HTR-8/SVneo (cell line): Measurements from ENCODE around the gene GREB1.
A peak's percentile ranks its signal among the peaks of the same experiment; 100 is the strongest.
"Not testable (repeated sequence)": the region's sequence is repeated elsewhere in the genome, so short reads cannot be mapped to it uniquely, and the experiment has no call there.

Experiments
- DNase-seq: peaks from one replicate; pipeline ENCODE4 v3.0.0; 2011; ENCODE audit warnings: low spot score, mixed read lengths; ENCODE audit not compliant: insufficient read length
- FAIRE-seq: peaks from 2 replicates; lab custom pipeline; 2011; peaks lifted over from hg19 to GRCh38; lab: Jason Lieb, UNC

Gene GREB1

GRCh38 chr2:11656252-11656651, 122.4 kb downstream of the GREB1 start:
- no peak for FAIRE-seq
- no peak for DNase-seq

- FAIRE-seq (no peak), DNase-seq (no peak)
These were observed 122.8 kb downstream of the GREB1 start for GRCh38 chr2:11656671-11657101.

DNA sequence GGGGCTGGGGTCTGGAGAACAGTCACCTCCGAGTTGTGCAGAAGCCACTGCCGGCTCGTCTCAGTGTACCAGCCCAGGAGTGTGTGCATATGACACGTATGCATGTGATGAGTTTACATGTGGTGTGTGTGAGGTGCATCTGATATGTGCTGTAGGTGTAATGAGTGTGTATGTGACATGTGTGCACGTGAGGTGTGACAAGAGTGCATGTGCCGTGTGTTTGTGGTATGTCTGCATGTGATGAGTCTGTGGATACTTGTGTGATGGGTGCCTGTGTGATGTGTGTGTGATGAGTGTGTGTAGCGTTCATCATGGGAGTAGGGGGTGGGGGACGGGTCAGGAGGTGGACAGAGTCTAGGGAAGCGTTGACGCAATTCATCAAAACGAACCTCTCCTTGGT, 123.3 kb downstream of the GREB1 start:
- peak; percentile 85 for FAIRE-seq

GRCh38 chr2:11657646-11658045, 123.8 kb downstream of the GREB1 start:
- FAIRE-seq = no peak
- DNase-seq = no peak

More for the DNA sequence above, 123.3 kb downstream of the GREB1 start:
- no peak for DNase-seq

- no peak for FAIRE-seq
These were observed 124.6 kb downstream of the GREB1 start for GRCh38 chr2:11658208-11659114.

DNA sequence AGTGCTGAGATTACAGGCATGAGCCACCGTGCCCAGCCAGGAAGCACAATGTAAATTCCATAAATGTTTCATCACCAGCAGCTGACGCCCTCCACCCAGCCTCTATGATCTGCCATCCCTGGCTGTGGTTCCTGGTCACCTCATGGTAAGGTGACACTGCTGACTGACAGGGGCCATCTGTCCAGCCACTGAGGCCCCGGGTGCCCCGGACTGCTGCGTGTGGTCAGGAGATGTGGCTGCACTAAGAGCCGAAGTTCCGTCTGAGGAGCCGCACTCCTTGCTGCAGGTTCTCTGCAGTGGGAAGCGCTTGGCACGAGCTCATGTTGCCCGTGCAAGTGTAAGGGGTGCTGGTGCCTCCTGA, 125.2 kb downstream of the GREB1 start:
- DNase-seq (no peak), FAIRE-seq (no peak)

More at GRCh38 chr2:11658208-11659114, 124.6 kb downstream of the GREB1 start:
- no peak for DNase-seq

DNA sequence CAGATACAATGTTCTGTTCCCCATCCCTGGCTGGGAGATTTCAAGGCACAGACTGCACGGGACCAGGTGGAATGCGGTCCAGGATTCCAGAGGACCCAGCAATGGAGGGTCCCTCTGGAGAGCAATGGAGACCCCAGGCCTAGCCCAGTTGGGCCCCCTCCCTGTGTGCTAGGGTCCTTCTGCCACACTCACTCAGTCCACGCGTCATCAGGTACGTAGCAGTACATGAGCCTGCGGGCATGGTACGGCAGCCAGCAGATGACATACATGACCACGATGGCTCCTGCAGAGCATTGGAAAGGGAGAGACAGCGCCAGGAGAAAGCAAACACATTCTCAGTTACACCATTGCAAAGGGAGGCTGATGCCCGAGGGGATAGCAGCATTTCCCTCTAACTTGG, 126.0 kb downstream of the GREB1 start:
- no peak for FAIRE-seq

GRCh38 chr2:11660396-11660795, 126.6 kb downstream of the GREB1 start:
- not testable (repeated sequence) for FAIRE-seq, DNase-seq

More for the DNA sequence above, 126.0 kb downstream of the GREB1 start:
- DNase-seq = no peak

- FAIRE-seq (no peak), DNase-seq (no peak)
These were observed 128.1 kb downstream of the GREB1 start for GRCh38 chr2:11661891-11662435.

- no peak for FAIRE-seq
- DNase-seq = no peak
These were observed 129.0 kb downstream of the GREB1 start for GRCh38 chr2:11662882-11663281.

- peak; percentile 39 for DNase-seq
- no peak for FAIRE-seq
These were observed 129.6 kb downstream of the GREB1 start for GRCh38 chr2:11663427-11663826.

- no peak for FAIRE-seq
- no peak for DNase-seq
These were observed 131.2 kb downstream of the GREB1 start for GRCh38 chr2:11665028-11665427.

DNA sequence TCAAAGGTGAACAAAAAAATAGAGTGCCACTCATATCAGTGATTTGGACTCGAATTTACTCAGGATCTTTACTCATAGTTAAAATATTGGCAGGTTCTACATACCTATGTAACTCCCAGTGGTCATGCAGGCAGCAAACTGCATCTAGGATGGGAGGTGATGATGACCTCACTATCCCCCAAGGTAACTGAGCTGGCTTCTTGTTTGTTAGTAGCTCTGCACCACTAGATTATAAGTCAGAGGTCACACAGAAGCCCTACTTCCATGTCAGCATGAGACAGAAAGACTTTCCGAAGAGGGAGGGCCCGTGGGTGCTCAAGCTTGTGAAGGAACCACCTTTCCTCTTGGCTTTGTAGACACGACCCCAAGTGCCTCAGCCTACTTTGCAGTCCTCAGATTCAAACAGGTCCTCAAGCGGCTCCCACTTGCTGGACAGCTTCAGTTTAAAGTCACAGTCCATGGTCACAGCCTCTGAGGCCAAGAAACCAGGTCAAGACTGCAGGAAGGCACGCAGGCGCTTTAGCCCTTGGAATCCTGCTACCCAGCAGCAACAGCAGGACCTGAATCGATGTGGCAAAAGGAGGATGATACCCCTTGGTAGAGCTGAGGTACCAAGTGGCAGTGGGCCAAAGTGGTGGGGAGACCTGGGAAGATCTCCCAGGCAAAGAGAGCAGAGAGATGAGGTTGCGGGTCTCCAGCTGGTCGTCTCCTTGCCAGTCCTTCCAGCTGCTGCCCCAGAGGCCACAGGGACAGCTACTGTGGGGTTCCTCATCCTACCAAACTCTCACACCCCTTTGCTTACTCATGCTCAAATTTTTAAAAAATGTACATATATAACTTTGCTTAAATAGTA, 131.9 kb downstream of the GREB1 start:
- no peak for DNase-seq
- FAIRE-seq = no peak

DNA sequence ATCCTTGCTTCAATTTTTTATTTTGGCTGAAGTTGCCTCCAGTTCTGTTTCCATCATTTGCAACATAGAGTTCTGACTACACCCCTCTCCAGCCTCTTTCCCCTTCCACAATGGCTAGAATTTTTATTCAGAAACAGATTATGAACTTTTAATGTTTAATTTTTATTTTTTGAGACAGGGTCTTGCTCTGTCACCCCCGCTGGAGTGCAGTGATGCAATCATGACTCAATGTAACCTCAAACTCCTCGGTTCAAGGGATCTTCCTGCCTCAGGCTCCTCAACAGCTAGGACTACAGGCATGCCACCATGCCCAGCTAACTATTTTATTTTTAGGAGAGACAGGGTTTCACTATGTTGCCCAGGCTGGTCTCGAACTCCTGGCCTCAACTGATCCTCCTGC, 133.3 kb downstream of the GREB1 start:
- DNase-seq = no peak
- no peak for FAIRE-seq

DNA sequence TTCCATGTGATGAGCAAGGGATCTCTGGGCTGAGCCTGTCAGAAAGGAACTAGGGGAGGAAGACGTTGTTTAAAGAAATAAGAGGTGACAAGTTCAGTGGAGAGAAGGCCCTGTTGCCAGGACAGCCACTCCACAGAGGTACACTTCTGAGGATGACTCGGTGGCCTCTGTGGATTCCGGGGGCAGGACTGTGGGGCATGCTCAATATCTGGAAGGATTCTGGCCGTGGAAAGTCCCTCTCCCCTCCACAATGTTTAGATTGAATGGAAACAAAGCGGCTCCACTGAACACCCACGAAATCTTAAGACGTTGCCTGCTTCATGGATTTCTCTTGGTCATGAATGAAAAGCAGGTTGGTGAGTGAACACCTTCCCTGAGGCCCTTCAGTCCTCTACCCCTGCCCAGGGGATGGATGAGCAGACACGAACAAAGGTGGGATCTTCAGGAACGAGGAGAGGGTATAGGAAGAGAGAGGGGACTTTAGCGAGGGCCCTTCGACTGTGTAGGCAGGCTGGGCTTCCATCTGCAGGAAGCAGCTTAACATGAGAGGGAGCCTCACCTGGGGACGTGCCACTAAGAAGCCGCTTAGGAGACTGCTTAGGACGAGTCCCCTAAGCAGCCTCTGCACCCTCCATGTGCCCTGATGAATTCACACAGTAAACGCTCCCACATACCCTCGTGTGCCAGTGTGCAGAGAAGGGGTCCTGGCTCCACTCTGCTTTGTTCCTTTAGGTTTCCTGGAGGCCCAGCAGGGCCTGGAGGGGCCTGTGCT, 134.2 kb downstream of the GREB1 start:
- DNase-seq (no peak), FAIRE-seq (no peak)

GRCh38 chr2:11669454-11670291, 135.8 kb downstream of the GREB1 start, which contains the start of gene NTSR2:
Gene NTSR2, minus strand, starts transcription at chr2:11670195. Its CDS starts 66 bp downstream, at chr2:11670129.
- FAIRE-seq (no peak), DNase-seq (no peak)

DNA sequence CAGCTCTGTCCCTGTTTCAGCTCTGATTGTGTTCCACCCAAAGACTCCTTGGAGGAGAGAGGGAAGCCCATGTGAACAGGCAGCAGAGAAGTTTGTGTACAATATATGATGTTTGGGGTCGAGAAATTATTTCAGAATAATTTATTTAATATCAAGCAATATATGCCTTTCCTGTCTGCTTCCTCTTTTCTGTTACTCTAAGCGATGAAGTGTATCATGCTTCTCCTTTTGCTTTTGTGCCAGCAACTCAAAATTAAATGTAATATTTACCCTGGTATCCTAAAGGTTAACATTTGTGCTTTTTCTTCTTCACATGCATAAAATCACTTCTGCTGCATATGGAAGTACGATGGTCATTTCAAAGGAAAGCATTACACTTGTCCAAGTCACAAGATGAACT, 138.6 kb downstream of the GREB1 start:
- no peak for DNase-seq
- FAIRE-seq = no peak

GRCh38 chr2:11674983-11675382, 141.1 kb downstream of the GREB1 start:
- no peak for FAIRE-seq

More at GRCh38 chr2:11674983-11675382, 141.1 kb downstream of the GREB1 start:
- DNase-seq = no peak
